ENCODE measurements around the gene TNFRSF18. TPM values are rescaled to one million over a fixed set of nuclear protein-coding genes. Genes with fewer than 3 reads are reported as not detected.

TNFRSF18 gene
- total and polyA plus RNA-seq, 10 of the 15 experiments (the other 5 are each of a cell fraction or from before 2014, with no cell fraction given): 0.18 to 7.5 (median 1.5) TPM; not detected in 1

DNA sequence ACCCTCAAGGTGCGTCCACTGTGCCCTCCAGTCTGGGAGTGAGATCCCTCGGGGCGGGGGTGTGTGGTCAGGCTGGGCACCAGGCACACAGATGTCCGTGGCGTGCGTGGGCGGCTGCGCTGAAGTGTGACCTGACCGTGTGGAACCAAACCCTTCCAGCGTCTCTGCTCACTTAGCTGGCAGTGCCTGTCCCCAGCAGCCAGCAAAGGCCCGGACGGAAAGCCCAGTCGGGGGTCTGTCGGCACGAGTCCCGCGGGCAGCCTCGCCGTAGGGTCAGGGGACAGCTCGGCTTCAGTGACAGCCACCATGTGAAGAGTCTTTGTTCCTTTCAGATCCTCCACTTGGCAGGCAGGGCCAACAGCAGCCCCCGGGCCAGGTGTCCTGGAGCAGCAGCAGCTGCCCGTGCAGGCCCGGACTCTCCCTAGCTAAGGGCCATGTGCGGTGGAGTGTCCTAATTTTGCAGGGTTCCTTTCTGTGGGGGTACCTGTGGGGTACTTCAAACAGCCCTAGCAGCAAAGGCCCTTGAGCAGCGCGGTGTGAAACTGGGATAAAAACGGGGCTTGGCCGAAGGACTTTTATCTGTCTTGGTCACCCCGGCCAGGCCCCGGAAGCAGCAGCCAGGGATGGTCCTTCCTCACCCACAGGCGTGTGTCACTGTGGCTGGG, 21.2 kb downstream of the TNFRSF18 start:
- H3K4me1 ChIP-seq (ENCODE audit: control insufficient read depth, insufficient read depth, low read length): no peaks in the 10 kb centered on the region
- H3K9ac ChIP-seq (ENCODE audit: control insufficient read depth, insufficient read depth, low read length): no peak overlapping the region
- no peak for FAIRE-seq
- H4K20me1 ChIP-seq (ENCODE audit: control insufficient read depth, insufficient read depth): no peaks in the 10 kb centered on the region
- in situ Hi-C loops (cut with MboI) (no loop called here), intact Hi-C loops (cut with micrococcal nuclease; ENCODE audit: unreplicated experiment) (no loop called here)
- POLR2A ChIA-PET: no interaction called here
- TF ChIP-seq MTA2 (IDR thresholded peaks at IDR 0.05; ENCODE audit: low read depth) (no peak), EGR1 (IDR thresholded peaks at IDR 0.05; ENCODE audit: borderline replicate concordance in 1 of 2, low read depth in 2 of 2, low read length in 2 of 2) (peak in 1 of 2 experiments; percentile 57; a peak in 1 of 3 replicates), PAX5 (IDR thresholded peaks at IDR 0.05; ENCODE audit: borderline replicate concordance, low read depth, low read length) (peak; percentile 42; the same call in 1 of the 2 replicates), ZBTB40 (IDR thresholded peaks at IDR 0.05; ENCODE audit: borderline replicate concordance) (no peak)
- 59% methylated on average over 30 of the region's 31 CpGs for WGBS (ENCODE audit: insufficient coverage, insufficient replicate concordance, low lambda C conversion rate, missing lambda C conversion rate)
- no peaks in the 10 kb centered on the region for H3K9me3 ChIP-seq (replicated peaks; ENCODE audit: control insufficient read depth, insufficient read depth, low read length)
- ATAC-seq: no peak; the same call in 2 of the 3 replicates
- H3K4me3 ChIP-seq: no peak overlapping the region
- SMC1A ChIA-PET (ENCODE audit: uncharacterized antibody, unreplicated experiment): no interaction called here
- H2AFZ ChIP-seq (ENCODE audit: control insufficient read depth, low read depth, low read length): no peak overlapping the region
- no peaks in the 10 kb centered on the region for H3K36me3 ChIP-seq (ENCODE audit: control insufficient read depth in 2 of 2, insufficient read depth in 2 of 2, low read length in 1 of 2)
- no peaks in the 10 kb centered on the region for H3K79me2 ChIP-seq (ENCODE audit: control insufficient read depth, insufficient read depth, low read length)
- CTCF ChIA-PET: no interaction called here
- no peak for DNase-seq (ENCODE audit: low read depth, low spot score)
- H3K27ac ChIP-seq (ENCODE audit: control insufficient read depth, insufficient read depth): no peak overlapping the region
- RAD21 ChIA-PET (ENCODE audit: unreplicated experiment): no interaction called here
- no peak overlapping the region for H3K4me2 ChIP-seq (ENCODE audit: control insufficient read depth, insufficient read depth)
- BruUV-seq (replicated peaks): no TSS peak
- no peaks in the 10 kb centered on the region; a peak in 1 of 4 replicates for H3K27me3 ChIP-seq (replicated peaks in 1 of 2; ENCODE audit: control insufficient read depth in 2 of 2, insufficient read depth in 2 of 2, low read length in 1 of 2)
